Type B pancreatic cell (in vitro differentiated cells): ENCODE results near the gene BBS9. TPM values are rescaled to one million over a fixed set of nuclear protein-coding genes. Genes with fewer than 3 reads are reported as not detected.

Source experiments
- DNase-seq: peaks from one replicate; pipeline ENCODE4 v3.0.0; 2021; ENCODE audit warnings: mixed read lengths; ENCODE audit not compliant: unreplicated experiment; ENCODE audit errors: extremely low spot score
- H3K27ac Mint-ChIP-seq: 2 replicates; pipeline ENCODE4 v1.8.0; 2021; ENCODE audit warnings: mild to moderate bottlenecking, mixed read lengths
- H3K27me3 Mint-ChIP-seq: 2 replicates; pipeline ENCODE4 v1.8.0; 2021; ENCODE audit warnings: mixed read lengths
- H3K36me3 Mint-ChIP-seq: 2 replicates; pipeline ENCODE4 v1.8.0; 2021; ENCODE audit warnings: mixed read lengths
- H3K4me1 Mint-ChIP-seq: one replicate; pipeline ENCODE4 v1.8.0; 2021; ENCODE audit warnings: mixed read lengths; ENCODE audit not compliant: unreplicated experiment
- H3K4me3 Mint-ChIP-seq: 2 replicates; pipeline ENCODE4 v1.8.0; 2021; ENCODE audit warnings: mild to moderate bottlenecking, mixed read lengths
- H3K9me3 Mint-ChIP-seq: 2 replicates; pipeline ENCODE4 v1.8.0; 2021; ENCODE audit warnings: mixed read lengths
- CTCF ChIP-seq: fragments of 200-600 bp; sonication (generic); conservative IDR thresholded peaks from 2 replicates; pipeline ENCODE4 v1.5.0; 2021; ENCODE audit warnings: antibody characterized with exemption, mild to moderate bottlenecking
- total RNA-seq: library from RNA; stranded (reverse); gene quantifications from 2 replicates; pipeline ENCODE4 v1.2.1, GENCODE V29; 2021; ENCODE audit warnings: low replicate concordance

Gene BBS9
- total RNA-seq, 1 donor from 2014 or later: 19.7 TPM

GRCh38 chr7:33220231-33220630, 90.9 kb downstream of the BBS9 start:
- no peak overlapping the region for H3K27ac Mint-ChIP-seq
- H3K9me3 Mint-ChIP-seq: no peaks in the 10 kb centered on the region
- DNase-seq: no peak
- no peaks in the 10 kb centered on the region for H3K27me3 Mint-ChIP-seq
- H3K4me3 Mint-ChIP-seq: no peak overlapping the region
- H3K36me3 Mint-ChIP-seq: peaks cover 7% of the 10 kb centered on the region
- H3K4me1 Mint-ChIP-seq: no peaks in the 10 kb centered on the region
- no peak for TF ChIP-seq CTCF

GRCh38 chr7:33221390-33221789, 92.0 kb downstream of the BBS9 start:
- DNase-seq: no peak
- no peaks in the 10 kb centered on the region for H3K9me3 Mint-ChIP-seq
- no peaks in the 10 kb centered on the region for H3K4me1 Mint-ChIP-seq
- no peak for TF ChIP-seq CTCF
- no peaks in the 10 kb centered on the region for H3K27me3 Mint-ChIP-seq
- H3K27ac Mint-ChIP-seq: no peak overlapping the region
- H3K36me3 Mint-ChIP-seq: peaks cover 4% of the 10 kb centered on the region
- H3K4me3 Mint-ChIP-seq: no peak overlapping the region

GRCh38 chr7:33232632-33233145, 103.3 kb downstream of the BBS9 start:
- no peaks in the 10 kb centered on the region for H3K4me1 Mint-ChIP-seq
- H3K27me3 Mint-ChIP-seq: no peaks in the 10 kb centered on the region
- H3K4me3 Mint-ChIP-seq: no peak overlapping the region
- no peak for DNase-seq
- no peak for TF ChIP-seq CTCF
- peaks cover 5% of the 10 kb centered on the region for H3K9me3 Mint-ChIP-seq
- H3K36me3 Mint-ChIP-seq: no peaks in the 10 kb centered on the region
- no peak overlapping the region for H3K27ac Mint-ChIP-seq

- Mint-ChIP-seq H3K4me3 (no peak overlapping the region), H3K36me3 (no peaks in the 10 kb centered on the region), H3K4me1 (no peaks in the 10 kb centered on the region), H3K27ac (no peak overlapping the region), H3K9me3 (peaks cover 5% of the 10 kb centered on the region), H3K27me3 (no peaks in the 10 kb centered on the region)
- no peak for TF ChIP-seq CTCF
- DNase-seq: no peak
Measured at GRCh38 chr7:33233659-33234058, 104.3 kb downstream of the BBS9 start.

GRCh38 chr7:33237036-33237435, 107.7 kb downstream of the BBS9 start:
- H3K36me3 Mint-ChIP-seq: no peaks in the 10 kb centered on the region
- H3K27me3 Mint-ChIP-seq: no peaks in the 10 kb centered on the region
- H3K27ac Mint-ChIP-seq: no peak overlapping the region
- H3K4me1 Mint-ChIP-seq: no peaks in the 10 kb centered on the region
- no peak for TF ChIP-seq CTCF
- no peak overlapping the region for H3K4me3 Mint-ChIP-seq
- no peak for DNase-seq
- no peaks in the 10 kb centered on the region for H3K9me3 Mint-ChIP-seq
